WTC11 (cell line): ENCODE results near the gene SIM1. TPM values are rescaled to one million over a fixed set of nuclear protein-coding genes. Genes with fewer than 3 reads are reported as not detected.

Experiments used
- ATAC-seq: fragments of 200-7000 bp; cut with Tn5 transposase; 2 replicates; pipeline ENCODE4 v1.10.0; 2021; ENCODE audit warnings: mild to moderate bottlenecking, moderate library complexity
- CTCF ChIA-PET: fragments of 300-600 bp; sonication (Branson Sonifier 250); formaldehyde crosslinking; loops from one replicate; lab custom pipeline; 2021; ENCODE audit warnings: antibody characterized with exemption; lab: Charles Lee
- POLR2A ChIA-PET: fragments of 350-600 bp; sonication (Branson Sonifier 250); formaldehyde crosslinking; loops from one replicate; lab custom pipeline; 2021; ENCODE audit warnings: antibody characterized with exemption; lab: Charles Lee
- DNase-seq: peaks from one replicate; pipeline ENCODE4 v3.0.0; 2021; ENCODE audit warnings: low spot score
- H3K27ac Mint-ChIP-seq: 2 replicates; pipeline ENCODE4 v1.8.0; 2021; ENCODE audit warnings: mixed read lengths
- H3K27me3 Mint-ChIP-seq: 2 replicates; pipeline ENCODE4 v1.8.0; 2021; ENCODE audit warnings: low read depth, mild to moderate bottlenecking, moderate library complexity, mixed read lengths
- H3K36me3 Mint-ChIP-seq: 2 replicates; pipeline ENCODE4 v1.8.0; 2021; ENCODE audit warnings: mixed read lengths
- H3K4me1 Mint-ChIP-seq: 2 replicates; pipeline ENCODE4 v1.8.0; 2022; ENCODE audit warnings: mixed read lengths
- H3K4me3 Mint-ChIP-seq: 2 replicates; pipeline ENCODE4 v1.8.0; 2021; ENCODE audit warnings: mild to moderate bottlenecking, moderate library complexity, mixed read lengths
- H3K9me3 Mint-ChIP-seq: 2 replicates; pipeline ENCODE4 v1.8.0; 2021; ENCODE audit warnings: mixed read lengths
- AR ChIP-seq: fragments of 250-450 bp; sonication (Bioruptor Pico); IDR thresholded peaks from 2 replicates; pipeline ENCODE4 v1.9.0; 2021; ENCODE audit warnings: mild to moderate bottlenecking
- ARID4B ChIP-seq: sonication (generic); formaldehyde crosslinking; IDR thresholded peaks from 2 replicates; pipeline ENCODE4 v1.8.0; 2023; ENCODE audit warnings: missing genetic modification reagents, mild to moderate bottlenecking, borderline replicate concordance
- ATF3 ChIP-seq: sonication (generic); formaldehyde crosslinking; conservative IDR thresholded peaks from 2 replicates; pipeline ENCODE4 v1.8.1; 2022; ENCODE audit warnings: mild to moderate bottlenecking, missing genetic modification reagents
- CBFB ChIP-seq: sonication (generic); formaldehyde crosslinking; IDR thresholded peaks from 2 replicates; pipeline ENCODE4 v1.8.1; 2022; ENCODE audit warnings: mild to moderate bottlenecking, low read depth, missing genetic modification reagents
- CREB1 ChIP-seq: sonication (generic); formaldehyde crosslinking; IDR thresholded peaks from 2 replicates; pipeline ENCODE4 v1.8.0; 2023; ENCODE audit warnings: mild to moderate bottlenecking, missing genetic modification reagents
- FOXP1 ChIP-seq: sonication (generic); formaldehyde crosslinking; IDR thresholded peaks from 2 replicates; pipeline ENCODE4 v1.8.0; 2022; ENCODE audit warnings: missing genetic modification reagents, mild to moderate bottlenecking, moderate library complexity, borderline replicate concordance
- IRF1 ChIP-seq: sonication (generic); formaldehyde crosslinking; IDR thresholded peaks from 2 replicates; pipeline ENCODE4 v1.8.0; 2023; ENCODE audit warnings: missing genetic modification reagents
- MXD4 ChIP-seq: fragments of 250-450 bp; sonication (Bioruptor Pico); IDR thresholded peaks from 2 replicates; pipeline ENCODE4 v1.8.0; 2021; ENCODE audit warnings: mild to moderate bottlenecking, moderate library complexity, borderline replicate concordance
- NFYB ChIP-seq: sonication (generic); formaldehyde crosslinking; conservative IDR thresholded peaks from 2 replicates; pipeline ENCODE4 v1.8.0; 2022; ENCODE audit warnings: low read depth, missing genetic modification reagents
- PRDM15 ChIP-seq: sonication (generic); formaldehyde crosslinking; IDR thresholded peaks from 2 replicates; pipeline ENCODE4 v1.8.0; 2022; ENCODE audit warnings: missing genetic modification reagents
- SMAD3 ChIP-seq: sonication (generic); formaldehyde crosslinking; IDR thresholded peaks from 2 replicates; pipeline ENCODE4 v1.8.0; 2022; ENCODE audit warnings: missing genetic modification reagents, mild to moderate bottlenecking, borderline replicate concordance
- TCF7 ChIP-seq: sonication (generic); formaldehyde crosslinking; IDR thresholded peaks from 2 replicates; pipeline ENCODE4 v1.8.0; 2022; ENCODE audit warnings: mild to moderate bottlenecking, low read depth, missing genetic modification reagents, moderate library complexity
- ZNF281 ChIP-seq: sonication (generic); formaldehyde crosslinking; IDR thresholded peaks from 2 replicates; pipeline ENCODE4 v1.8.0; 2023; ENCODE audit warnings: mild to moderate bottlenecking, missing genetic modification reagents
- ZNF396 ChIP-seq: fragments of 250-450 bp; sonication (Bioruptor Pico); IDR thresholded peaks from 2 replicates; pipeline ENCODE4 v1.8.0; 2021; ENCODE audit warnings: mild to moderate bottlenecking, moderate library complexity, borderline replicate concordance
- ZNF532 ChIP-seq: fragments of 250-450 bp; sonication (Bioruptor Pico); IDR thresholded peaks from 2 replicates; pipeline ENCODE4 v1.9.0; 2021; ENCODE audit warnings: mild to moderate bottlenecking, borderline replicate concordance
- ZSCAN18 ChIP-seq: fragments of 250-450 bp; sonication (Bioruptor Pico); IDR thresholded peaks from 2 replicates; pipeline ENCODE4 v2.1.2; 2022; ENCODE audit warnings: mild to moderate bottlenecking, moderate library complexity
- total RNA-seq: library from RNA; stranded (reverse); gene quantifications from 3 replicates; pipeline ENCODE4 v1.2.3, GENCODE V29; 2021

Gene SIM1
- total RNA-seq, 1 experiment from 2014 or later: 0.09 TPM

GRCh38 chr6:100350139-100350538 is 114.6 kb downstream of the SIM1 start:
- H3K4me3 Mint-ChIP-seq: no peak overlapping the region
- H3K27me3 Mint-ChIP-seq: no peaks in the 10 kb centered on the region
- H3K36me3 Mint-ChIP-seq: peaks cover 9% of the 10 kb centered on the region
- DNase-seq (no peak), ATAC-seq (no peak)
- POLR2A ChIA-PET: no interaction called here
- peaks cover 55% of the 10 kb centered on the region for H3K4me1 Mint-ChIP-seq
- H3K27ac Mint-ChIP-seq: no peak overlapping the region
- peaks cover 7% of the 10 kb centered on the region for H3K9me3 Mint-ChIP-seq
- CTCF ChIA-PET: no interaction called here
- TF ChIP-seq ZSCAN18 (CRISPR knock-in tag): no peak
- no peak for TF ChIP-seq AR
- TF ChIP-seq ARID4B (CRISPR knock-in tag): no peak
- TF ChIP-seq FOXP1 (CRISPR knock-in tag): no peak
- no peak for TF ChIP-seq SMAD3 (CRISPR knock-in tag)
- TF ChIP-seq CREB1 (CRISPR knock-in tag): no peak
- TF ChIP-seq CBFB (CRISPR knock-in tag): no peak
- no peak for TF ChIP-seq NFYB (CRISPR knock-in tag)
- TF ChIP-seq ATF3 (CRISPR knock-in tag): no peak
- no peak for TF ChIP-seq ZNF532 (CRISPR knock-in tag)
- TF ChIP-seq IRF1 (CRISPR knock-in tag): no peak
- TF ChIP-seq ZNF396 (CRISPR knock-in tag): no peak
- no peak for TF ChIP-seq MXD4 (CRISPR knock-in tag)
- TF ChIP-seq ZNF281: no peak
- TF ChIP-seq TCF7 (CRISPR knock-in tag): no peak
- no peak for TF ChIP-seq PRDM15 (CRISPR knock-in tag)
